Stomach (tissue), 4 donors: Measurements from ENCODE around the gene PINK1.

Experiments
- EP300 ChIP-seq: sonication (generic); formaldehyde crosslinking; IDR thresholded peaks from one replicate; pipeline ENCODE4 v1.6.1; 2017; ENCODE audit warnings: antibody characterized with exemption
- POLR2A ChIP-seq, 4 donors: fragments of 450-650 bp; IDR thresholded peaks; one replicate each; pipeline ENCODE4 v1.6.1; 2016; ENCODE audit warnings: antibody characterized with exemption in 4 of 4, control low read depth in 2 of 4, mild to moderate bottlenecking in 1 of 4, moderate library complexity in 1 of 4
- POLR2AphosphoS5 ChIP-seq, 3 donors: sonication (generic); formaldehyde crosslinking; IDR thresholded peaks; one replicate each; pipeline ENCODE4 v1.6.1; 2016; ENCODE audit warnings: antibody characterized with exemption in 3 of 3
- TF ChIP-seq, protein P1 (sequence below), 7 experiments: fragments of 450-650 bp in 4 of 7; fragments of 200-600 bp in 3 of 7; sonication (generic) in 3 of 7; IDR thresholded peaks; one replicate each; pipeline ENCODE4 v1.5.1; 2016 to 2019; ENCODE audit warnings: antibody characterized with exemption in 7 of 7, control low read depth in 2 of 7, mild to moderate bottlenecking in 1 of 7

DNA sequence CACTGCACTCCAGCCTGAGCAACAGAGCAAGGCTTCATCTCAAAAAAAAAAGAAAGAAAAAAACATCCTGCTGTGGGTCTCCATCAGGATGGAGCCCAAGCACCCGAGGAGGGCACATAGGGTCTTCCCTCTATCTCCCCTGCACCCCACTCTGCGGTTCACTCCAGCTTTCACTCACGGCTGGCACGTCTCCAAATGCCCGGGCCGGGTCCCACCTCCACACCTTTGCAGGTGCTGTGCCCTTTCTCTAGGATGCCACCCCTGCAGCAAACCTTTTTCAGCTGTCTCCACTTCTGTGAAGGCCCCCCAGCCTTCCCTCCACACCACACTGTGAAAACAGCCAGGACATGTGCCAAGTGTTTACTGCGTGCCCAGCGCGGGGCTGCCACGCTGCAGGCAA lies 50.4 kb downstream of the PINK1 start:
- TF ChIP-seq, protein P1, sequence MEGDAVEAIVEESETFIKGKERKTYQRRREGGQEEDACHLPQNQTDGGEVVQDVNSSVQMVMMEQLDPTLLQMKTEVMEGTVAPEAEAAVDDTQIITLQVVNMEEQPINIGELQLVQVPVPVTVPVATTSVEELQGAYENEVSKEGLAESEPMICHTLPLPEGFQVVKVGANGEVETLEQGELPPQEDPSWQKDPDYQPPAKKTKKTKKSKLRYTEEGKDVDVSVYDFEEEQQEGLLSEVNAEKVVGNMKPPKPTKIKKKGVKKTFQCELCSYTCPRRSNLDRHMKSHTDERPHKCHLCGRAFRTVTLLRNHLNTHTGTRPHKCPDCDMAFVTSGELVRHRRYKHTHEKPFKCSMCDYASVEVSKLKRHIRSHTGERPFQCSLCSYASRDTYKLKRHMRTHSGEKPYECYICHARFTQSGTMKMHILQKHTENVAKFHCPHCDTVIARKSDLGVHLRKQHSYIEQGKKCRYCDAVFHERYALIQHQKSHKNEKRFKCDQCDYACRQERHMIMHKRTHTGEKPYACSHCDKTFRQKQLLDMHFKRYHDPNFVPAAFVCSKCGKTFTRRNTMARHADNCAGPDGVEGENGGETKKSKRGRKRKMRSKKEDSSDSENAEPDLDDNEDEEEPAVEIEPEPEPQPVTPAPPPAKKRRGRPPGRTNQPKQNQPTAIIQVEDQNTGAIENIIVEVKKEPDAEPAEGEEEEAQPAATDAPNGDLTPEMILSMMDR (IDR thresholded peaks at IDR 0.05): no peak
- TF ChIP-seq POLR2A (IDR thresholded peaks at IDR 0.05): no peak
- no peak for TF ChIP-seq EP300
- no peak for TF ChIP-seq POLR2AphosphoS5 (IDR thresholded peaks at IDR 0.05)
